ENCODE results near the gene CARHSP1. TPM values are rescaled to one million over a fixed set of nuclear protein-coding genes. Genes with fewer than 3 reads are reported as not detected.
"Not testable (repeated sequence)": the region's sequence is repeated elsewhere in the genome, so short reads cannot be mapped to it uniquely, and the experiment has no call there.

The CARHSP1 gene
- total and polyA plus RNA-seq, 2 of the 4 experiments (the other 2 are of a cell fraction), result 121 to 138 TPM

DNA sequence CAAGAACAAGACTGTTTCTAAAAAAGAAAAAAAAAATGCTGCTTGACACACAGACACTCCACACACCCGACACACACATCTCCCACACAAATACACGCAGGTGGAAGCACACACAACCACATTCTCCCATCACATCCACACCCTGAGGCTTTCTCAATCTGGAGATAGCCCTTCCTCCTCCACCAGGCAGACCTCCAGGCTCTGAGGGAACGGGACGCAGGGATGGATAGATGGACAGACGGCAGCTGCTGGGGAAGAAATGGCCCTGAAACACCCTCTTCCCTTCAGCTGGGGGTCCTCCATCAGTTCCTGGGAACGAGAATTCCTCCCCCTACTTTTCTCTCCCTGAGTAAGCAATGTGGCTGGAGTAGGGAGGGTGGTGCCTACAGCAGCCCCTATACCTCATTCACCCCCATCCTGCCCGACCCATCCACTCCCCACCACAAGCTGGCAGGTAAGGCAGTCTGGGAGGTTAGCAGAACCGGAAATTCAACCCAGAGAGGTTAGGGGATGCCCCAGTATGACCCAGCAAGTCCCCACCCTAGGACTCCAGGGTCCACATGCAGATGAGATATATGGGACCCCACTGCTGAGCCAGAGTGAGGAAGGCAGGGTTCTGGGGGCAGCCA lies 9.2 kb upstream of the CARHSP1 start (continued):
- TF ChIP-seq NFE2L2 (IDR thresholded peaks at IDR 0.05; ENCODE audit: low read depth, low read length), result no peak

- H4K8ac ChIP-seq (ENCODE audit: low read depth in 2 of 2, low read length in 2 of 2); H3K14ac ChIP-seq (replicated peaks; ENCODE audit: low read depth, low read length); intact Hi-C loops (cut with micrococcal nuclease); H2BK20ac ChIP-seq (ENCODE audit: low read depth, low read length); BruUV-seq (replicated peaks); POLR2A ChIA-PET (ENCODE audit: unreplicated experiment); H3K4ac ChIP-seq (ENCODE audit: low read depth, low read length); ATAC-seq (ENCODE audit: low read depth); H2BK5ac ChIP-seq (ENCODE audit: low read depth, low read length, poor library complexity, severe bottlenecking); H3K79me1 ChIP-seq (ENCODE audit: low read depth in 1 of 2, low read length in 2 of 2); H3K4me3 ChIP-seq (ENCODE audit: insufficient read depth, low read depth, low read length); H3K56ac ChIP-seq (ENCODE audit: extremely low read depth, insufficient read depth, low read length); H3K27me3 ChIP-seq (ENCODE audit: control insufficient read depth, insufficient read depth, low read length); in situ Hi-C loops (cut with MboI; ENCODE audit: low sequenced_read_pairs); H3K9ac ChIP-seq (ENCODE audit: low read depth, low read length); H2AK9ac ChIP-seq (replicated peaks; ENCODE audit: low read depth, low read length, poor library complexity); H3K18ac ChIP-seq (ENCODE audit: low read depth, low read length); H2BK120ac ChIP-seq (ENCODE audit: low read depth, low read length); DNase-seq; CTCF ChIA-PET; H3K23ac ChIP-seq (ENCODE audit: low read depth, low read length); H4K20me1 ChIP-seq (ENCODE audit: insufficient read depth, low read length); H2AFZ ChIP-seq (replicated peaks; ENCODE audit: low read length, poor library complexity); H2BK15ac ChIP-seq (ENCODE audit: low read depth, low read length); H3K9me3 ChIP-seq (ENCODE audit: control insufficient read depth, insufficient read depth, low read length); H3K27ac ChIP-seq (ENCODE audit: insufficient read depth, low read length); H3K36me3 ChIP-seq (ENCODE audit: control insufficient read depth, insufficient read depth, low read length); dilution Hi-C loops (cut with HindIII; ENCODE audit: low sequenced_read_pairs, unreplicated experiment); H4K91ac ChIP-seq (ENCODE audit: insufficient read depth, low read depth, low read length); H4K5ac ChIP-seq (ENCODE audit: low read depth, low read length); H3K4me2 ChIP-seq (ENCODE audit: low read depth, low read length); H2AK5ac ChIP-seq (ENCODE audit: low read depth, low read length): not testable (repeated sequence)
- H3K9me1 ChIP-seq (ENCODE audit: insufficient read depth, low read length), result peaks cover 10% of the 10 kb centered on the region
- H3K4me1 ChIP-seq (ENCODE audit: control insufficient read depth, insufficient read depth, low read length), result peaks cover 15% of the 10 kb centered on the region
- WGBS, 2 experiments (ENCODE audit: extremely low coverage in 2 of 2, insufficient read length in 1 of 2), result 100% methylated on average over 1 of the region's 7 CpGs; no CpG with 5 or more reads in 1 of the 2 experiments
These were observed 6.5 kb upstream of the CARHSP1 start for GRCh38 chr16:8875317-8875716.
